ENCODE measurements around the gene HTR7. TPM values are rescaled to one million over a fixed set of nuclear protein-coding genes. Genes with fewer than 3 reads are reported as not detected.

HTR7 gene
- total RNA-seq, 2 donors from 2014 or later: 0.70 to 7.3 TPM

- H3K9me3 ChIP-seq (ENCODE audit: control insufficient read depth, low read length): peaks cover 36% of the 10 kb centered on the region
- Mint-ChIP-seq H3K27ac (no peak overlapping the region), H3K4me3 (no peak overlapping the region), H3K36me3 (ENCODE audit: low read depth) (no peaks in the 10 kb centered on the region), H3K27me3 (ENCODE audit: insufficient read depth) (peaks cover 2% of the 10 kb centered on the region), H3K4me1 (no peaks in the 10 kb centered on the region), H3K9me3 (peaks cover 18% of the 10 kb centered on the region)
- H3K4me1 ChIP-seq (ENCODE audit: control insufficient read depth, insufficient read depth, low read length): no peaks in the 10 kb centered on the region
- no peak for TF ChIP-seq CTCF (conservative IDR thresholded peaks at IDR 0.05)
- DNase-seq: no peak
- no peaks in the 10 kb centered on the region for H3K36me3 ChIP-seq (ENCODE audit: control insufficient read depth, insufficient read depth, low read length)
- H3K4me3 ChIP-seq (ENCODE audit: low read length): no peak overlapping the region
- H3K27ac ChIP-seq (ENCODE audit: low read depth, low read length): no peak overlapping the region
- H3K27me3 ChIP-seq (ENCODE audit: control insufficient read depth, insufficient read depth, low read length, poor library complexity, severe bottlenecking): no peaks in the 10 kb centered on the region
- H3K9ac ChIP-seq (ENCODE audit: extremely low read depth, low read length, poor library complexity, severe bottlenecking): no peak overlapping the region
Measured at GRCh38 chr10:90798482-90798881, 59.4 kb downstream of the HTR7 start.

DNA sequence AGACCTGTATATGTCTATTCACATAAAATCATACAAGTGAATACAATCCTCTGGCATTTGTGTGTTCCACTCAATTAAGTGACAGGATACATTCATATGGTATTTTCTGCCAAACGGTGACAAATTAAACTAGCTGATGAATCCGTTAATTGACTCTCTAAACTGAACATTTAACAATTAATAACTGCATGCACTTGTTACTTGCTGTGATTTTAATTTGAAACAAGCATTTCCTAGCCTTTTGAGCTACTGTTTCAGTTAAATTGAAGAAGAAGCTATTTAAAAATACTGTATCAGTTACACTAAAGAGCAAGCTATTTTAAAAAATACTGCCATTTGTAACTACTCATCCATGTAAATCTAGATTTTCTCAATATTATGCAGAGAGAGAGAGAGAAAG lies 67.4 kb downstream of the HTR7 start:
- Histone ChIP-seq H3K27ac (ENCODE audit: low read depth, low read length) (no peak overlapping the region), H3K27me3 (ENCODE audit: control insufficient read depth, insufficient read depth, low read length, poor library complexity, severe bottlenecking) (no peaks in the 10 kb centered on the region), H3K36me3 (ENCODE audit: control insufficient read depth, insufficient read depth, low read length) (no peaks in the 10 kb centered on the region), H3K4me3 (ENCODE audit: low read length) (no peak overlapping the region), H3K9ac (ENCODE audit: extremely low read depth, low read length, poor library complexity, severe bottlenecking) (no peak overlapping the region), H3K9me3 (ENCODE audit: control insufficient read depth, low read length) (peaks cover 10% of the 10 kb centered on the region), H3K4me1 (ENCODE audit: control insufficient read depth, insufficient read depth, low read length) (no peaks in the 10 kb centered on the region)
- DNase-seq: no peak
- no peak overlapping the region for H3K4me3 Mint-ChIP-seq
- H3K4me1 Mint-ChIP-seq: no peaks in the 10 kb centered on the region
- H3K9me3 Mint-ChIP-seq: peaks cover 2% of the 10 kb centered on the region
- H3K27ac Mint-ChIP-seq: no peak overlapping the region
- H3K27me3 Mint-ChIP-seq (ENCODE audit: insufficient read depth): no peaks in the 10 kb centered on the region
- TF ChIP-seq CTCF (conservative IDR thresholded peaks at IDR 0.05): no peak
- 86 to 100% methylated on average over 1 to 2 of the region's 2 CpGs for WGBS, 2 experiments (ENCODE audit: insufficient coverage in 1 of 2, insufficient read length in 1 of 2)
- no peaks in the 10 kb centered on the region for H3K36me3 Mint-ChIP-seq (ENCODE audit: low read depth)

- DNase-seq: no peak
- H3K4me3 ChIP-seq (ENCODE audit: low read length): no peak overlapping the region
Measured at GRCh38 chr10:90788968-90789367, 68.9 kb downstream of the HTR7 start.

More at GRCh38 chr10:90788968-90789367, 68.9 kb downstream of the HTR7 start:
- Mint-ChIP-seq H3K27ac (no peak overlapping the region), H3K36me3 (ENCODE audit: low read depth) (no peaks in the 10 kb centered on the region), H3K4me1 (no peaks in the 10 kb centered on the region), H3K9me3 (no peaks in the 10 kb centered on the region), H3K27me3 (ENCODE audit: insufficient read depth) (no peaks in the 10 kb centered on the region), H3K4me3 (no peak overlapping the region)
- 69% methylated on average over 3 of the region's 3 CpGs; no CpG with 5 or more reads in 1 of the 2 experiments for WGBS, 2 experiments (ENCODE audit: insufficient coverage in 1 of 2, insufficient read length in 1 of 2)
- Histone ChIP-seq H3K27ac (ENCODE audit: low read depth, low read length) (no peak overlapping the region), H3K4me1 (ENCODE audit: control insufficient read depth, insufficient read depth, low read length) (no peaks in the 10 kb centered on the region), H3K9ac (ENCODE audit: extremely low read depth, low read length, poor library complexity, severe bottlenecking) (no peak overlapping the region), H3K27me3 (ENCODE audit: control insufficient read depth, insufficient read depth, low read length, poor library complexity, severe bottlenecking) (no peaks in the 10 kb centered on the region), H3K36me3 (ENCODE audit: control insufficient read depth, insufficient read depth, low read length) (no peaks in the 10 kb centered on the region), H3K9me3 (ENCODE audit: control insufficient read depth, low read length) (no peaks in the 10 kb centered on the region)
- no peak for TF ChIP-seq CTCF (conservative IDR thresholded peaks at IDR 0.05)

Measured in endodermal cell (in vitro differentiated cells).